Measurements from ENCODE around the gene LASP1. TPM values are rescaled to one million over a fixed set of nuclear protein-coding genes. Genes with fewer than 3 reads are reported as not detected.

The LASP1 gene
- 79.7 and 102 TPM in 2 replicates for polyA plus RNA-seq (2012; rRNA removed)
- polyA plus RNA-seq (2012; cell fraction: cytosol; rRNA removed): 59.0 and 70.3 TPM in 2 replicates
- 88.9 and 142 TPM in 2 replicates for polyA plus RNA-seq (2012; cell fraction: nucleus; rRNA removed)

- Histone ChIP-seq H3K27me3 (ENCODE audit: insufficient read depth) (no peaks in the 10 kb centered on the region), H3F3A (replicated peaks; ENCODE audit: insufficient read depth) (peaks cover 24% of the 10 kb centered on the region), H3K4me3 (ENCODE audit: low read depth in 2 of 2, low read length in 1 of 2) (peak within 1 kb of the TSS; percentile 94 to 97), H3K4me1 (ENCODE audit: control insufficient read depth in 1 of 2, insufficient read depth in 2 of 2, low read depth in 1 of 2, low read length in 1 of 2) (peaks cover 22 to 35% of the 10 kb centered on the region in 2 experiments; a peak in 3 of 4 replicates), H2AFZ (ENCODE audit: low read depth) (peak within 1 kb of the TSS; percentile 88), H3K79me2 (ENCODE audit: insufficient read depth) (peaks cover 48% of the 10 kb centered on the region), H4K20me1 (ENCODE audit: insufficient read depth) (peaks cover 36% of the 10 kb centered on the region), H3K36me3 (replicated peaks in 1 of 2; ENCODE audit: control insufficient read depth in 1 of 2, insufficient read depth in 2 of 2, low read length in 1 of 2) (peaks cover 6 to 14% of the 10 kb centered on the region in 2 experiments), H3K4me2 (peak within 1 kb of the TSS; percentile 95), H3K9ac (peak within 1 kb of the TSS; percentile 96), H3K27ac (ENCODE audit: low read depth in 2 of 2, low read length in 1 of 2) (peak within 1 kb of the TSS; percentile 89 to 96), H3K9me2 (no peaks in the 10 kb centered on the region), H3K9me3 (no peaks in the 10 kb centered on the region)
- TF ChIP-seq NFIC (IDR thresholded peaks at IDR 0.05; ENCODE audit: borderline replicate concordance) (no peak), TAF1 (IDR thresholded peaks at IDR 0.05; ENCODE audit: borderline replicate concordance, low read depth, low read length) (peak; percentile 95), FOXJ3 (CRISPR knock-in tag; IDR thresholded peaks at IDR 0.05) (no peak), CHD2 (IDR thresholded peaks at IDR 0.05; ENCODE audit: low read length, partially characterized antibody) (peak; percentile 30), SIN3A (IDR thresholded peaks at IDR 0.05; ENCODE audit: borderline replicate concordance, low read depth, low read length) (peak; percentile 92; the same call in 1 of the 2 replicates), POLR2AphosphoS5 (IDR thresholded peaks at IDR 0.05; ENCODE audit: low read depth, low read length) (peak; percentile 98), REST (IDR thresholded peaks at IDR 0.05; ENCODE audit: low read depth, low read length) (peak; percentile 19; the same call in 1 of the 2 replicates), MXI1 (IDR thresholded peaks at IDR 0.05; ENCODE audit: low read depth, low read length) (0 out of 2 replicates have a peak, but pooled peaks have one; percentile 33), CTCF (IDR thresholded peaks at IDR 0.05) (no peak), EP300 (IDR thresholded peaks at IDR 0.05; ENCODE audit: borderline replicate concordance in 1 of 2, low read depth in 1 of 2, low read length in 1 of 2) (0 out of 4 replicates have a peak, but pooled peaks of 1 of the 2 experiments have one; percentile 2), NRF1 (IDR thresholded peaks at IDR 0.05; ENCODE audit: low read depth, low read length) (peak; percentile 53; the same call in 1 of the 2 replicates), TCF12 (IDR thresholded peaks at IDR 0.05) (no peak)
- TF ChIP-seq, protein P1, sequence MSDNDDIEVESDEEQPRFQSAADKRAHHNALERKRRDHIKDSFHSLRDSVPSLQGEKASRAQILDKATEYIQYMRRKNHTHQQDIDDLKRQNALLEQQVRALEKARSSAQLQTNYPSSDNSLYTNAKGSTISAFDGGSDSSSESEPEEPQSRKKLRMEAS (IDR thresholded peaks at IDR 0.05; ENCODE audit: low read depth): peak; percentile 64; the same call in 1 of the 2 replicates
- WGBS (ENCODE audit: low lambda C conversion rate): 1% methylated on average over 17 of the region's 73 CpGs
- ChIA-PET CTCF (interaction anchor here (0.6 to 3.8 kb wide), 10 partner anchors 12 to 707 kb away, joined by 3 to 16 read pairs (median 3); no protein-coding TSS in a partner anchor), POLR2A (interaction anchor here (0.5 to 3.8 kb wide), 16 partner anchors 13 to 1070 kb away, joined by 3 to 41 read pairs (median 4); partner anchors contain the start of genes CWC25, LASP1NB, PIP4K2B and RPL19)
- DNase-seq: peak; percentile 96
These were observed at the start of gene LASP1 for GRCh38 chr17:38869526-38870258. Gene LASP1, plus strand, starts transcription at chr17:38870058. Its CDS starts 132 bp downstream, at chr17:38870190.

Measured in SK-N-SH (cell line).